GM12878 (cell line): ENCODE data around the gene FOSL1. TPM values are rescaled to one million over a fixed set of nuclear protein-coding genes. Genes with fewer than 3 reads are reported as not detected.

Source experiments
- BACH1 ChIP-seq: fragments of 450-650 bp; IDR thresholded peaks from 2 replicates; pipeline ENCODE4 v1.6.1; 2017; ENCODE audit warnings: mild to moderate bottlenecking, borderline replicate concordance
- BCL11A ChIP-seq: IDR thresholded peaks from 2 replicates; pipeline ENCODE4 v1.6.1; 2011; ENCODE audit warnings: low read depth, low read length
- BHLHE40 ChIP-seq, 2 experiments: fragments of 450-650 bp in 1 of 2; IDR thresholded peaks; 2 replicates each; pipeline ENCODE4 v1.6.1; 2011 to 2017; ENCODE audit warnings: low read depth in 2 of 2, borderline replicate concordance in 1 of 2, improper control_type of control experiment in 1 of 2, low read length in 1 of 2, mild to moderate bottlenecking in 1 of 2
- CHD1 ChIP-seq: IDR thresholded peaks from 2 replicates; pipeline ENCODE4 v1.6.1; 2012; ENCODE audit warnings: low read depth, low read length, improper control_type of control experiment
- DPF2 ChIP-seq: fragments of 450-650 bp; IDR thresholded peaks from 2 replicates; pipeline ENCODE4 v1.6.1; 2017; ENCODE audit warnings: mild to moderate bottlenecking
- GATAD2B ChIP-seq: fragments of 450-650 bp; conservative IDR thresholded peaks from 2 replicates; pipeline ENCODE4 v1.6.1; 2017; ENCODE audit warnings: low read depth, mild to moderate bottlenecking, moderate library complexity
- IKZF1 ChIP-seq: fragments of 450-650 bp; conservative IDR thresholded peaks from 2 replicates; pipeline ENCODE4 v1.6.1; 2017; ENCODE audit warnings: antibody characterized with exemption, mild to moderate bottlenecking
- MEF2B ChIP-seq: fragments of 450-650 bp; IDR thresholded peaks from 2 replicates; pipeline ENCODE4 v1.6.1; 2018; ENCODE audit warnings: mild to moderate bottlenecking, moderate library complexity; ENCODE audit not compliant: partially characterized antibody, poor library complexity, severe bottlenecking
- NBN ChIP-seq: fragments of 450-650 bp; IDR thresholded peaks from 2 replicates; pipeline ENCODE4 v1.6.1; 2016
- NKRF ChIP-seq: fragments of 450-650 bp; conservative IDR thresholded peaks from 2 replicates; pipeline ENCODE4 v1.6.1; 2017; ENCODE audit warnings: mild to moderate bottlenecking, moderate library complexity
- NR2F1 ChIP-seq: fragments of 450-650 bp; conservative IDR thresholded peaks from 2 replicates; pipeline ENCODE4 v1.6.1; 2017; ENCODE audit warnings: mild to moderate bottlenecking
- PAX5 ChIP-seq: IDR thresholded peaks from 2 replicates; pipeline ENCODE4 v1.6.1; 2011; ENCODE audit warnings: low read depth, low read length, borderline replicate concordance
- PAX8 ChIP-seq: fragments of 450-650 bp; IDR thresholded peaks from 2 replicates; pipeline ENCODE4 v1.6.1; 2017; ENCODE audit warnings: mild to moderate bottlenecking, moderate library complexity
- REST ChIP-seq: IDR thresholded peaks from 2 replicates; pipeline ENCODE4 v1.6.1; 2012; ENCODE audit warnings: mild to moderate bottlenecking, low read depth, low read length
- TARDBP ChIP-seq: IDR thresholded peaks from 2 replicates; pipeline ENCODE4 v1.6.1; 2016; ENCODE audit warnings: borderline replicate concordance
- ZNF687 ChIP-seq: fragments of 450-650 bp; IDR thresholded peaks from 2 replicates; pipeline ENCODE4 v1.6.1; 2017; ENCODE audit warnings: mild to moderate bottlenecking, moderate library complexity
- polyA plus RNA-seq, 11 experiments: library from polyadenylated mRNA; depleted of rRNA in 4 of 11; unstranded in 6 of 11; stranded (reverse) in 5 of 11; fragments of >200 nt; fragmentation: Nextera tagmentation in 4 of 11; fragmentation: Illumina TruSeq in 1 of 11; extraction: Ambion mirVana in 4 of 11; extraction: Trizol in 1 of 11; gene quantifications; 1 replicate in 1 of 11; 2 replicates in 10 of 11; pipeline versions ENCODE4 v1.2.1 to v1.2.3, GENCODE V29; 2011 to 2016; ENCODE audit warnings: inconsistent platforms in 2 of 11, missing spikeins in 2 of 11, low read depth in 1 of 11
- total RNA-seq, 4 experiments: library from RNA; depleted of rRNA in 3 of 4; stranded (reverse); fragments of >200 nt in 3 of 4; fragmentation: Illumina TruSeq in 1 of 4; extraction: Trizol in 1 of 4; gene quantifications; 2 replicates each; pipeline versions ENCODE4 v1.2.1 to v1.2.3, GENCODE V29; 2013 to 2021

FOSL1 gene
- total and polyA plus RNA-seq, 10 of the 15 experiments (the other 5 are each of a cell fraction or from before 2014, with no cell fraction given) = 0.82 to 5.4 (median 2.1) TPM

GRCh38 chr11:65899356-65900124, 648 bp downstream of the FOSL1 start (continued):
- TF ChIP-seq DPF2 = 0 out of 2 replicates have a peak, but pooled peaks have one; percentile 51
- TF ChIP-seq TARDBP = 0 out of 2 replicates have a peak, but pooled peaks have one; percentile 44
- peak; percentile 99 for TF ChIP-seq BACH1
- TF ChIP-seq ZNF687 = peak; percentile 77
- peak; percentile 93 for TF ChIP-seq GATAD2B
- peak; percentile 81 for TF ChIP-seq NR2F1
- TF ChIP-seq IKZF1 = peak; percentile 85
- peak; percentile 21; the same call in 1 of the 2 replicates for TF ChIP-seq PAX5
- TF ChIP-seq NBN = 0 out of 2 replicates have a peak, but pooled peaks have one; percentile 5
- TF ChIP-seq BCL11A = no peak
- TF ChIP-seq CHD1 = 0 out of 2 replicates have a peak, but pooled peaks have one; percentile 62
- TF ChIP-seq BHLHE40 (IDR thresholded peaks at IDR 0.05; ENCODE audit: borderline replicate concordance in 1 of 2, low read depth in 2 of 2, low read length in 1 of 2) = peak; percentile 85 to 96
- TF ChIP-seq NKRF = 0 out of 2 replicates have a peak, but pooled peaks have one; percentile 3
- TF ChIP-seq PAX8 = no peak
- TF ChIP-seq MEF2B = peak; percentile 47
- no peak for TF ChIP-seq REST
